Activated naive CD4-positive, alpha-beta T cell treated with anti-CD3 and anti-CD28 coated beads, Interleukin-2, amount 50 U/mL, for 24 hours (primary cell): ENCODE measurements around the gene BCAS3.

ENCODE experiments used
- H3K27ac Mint-ChIP-seq: one replicate; pipeline ENCODE4 v1.8.0; 2021; ENCODE audit warnings: mild to moderate bottlenecking, mixed read lengths
- H3K27me3 Mint-ChIP-seq: one replicate; pipeline ENCODE4 v1.8.0; 2021; ENCODE audit warnings: mixed read lengths
- H3K36me3 Mint-ChIP-seq: one replicate; pipeline ENCODE4 v1.8.0; 2021; ENCODE audit warnings: mixed read lengths
- H3K4me1 Mint-ChIP-seq: one replicate; pipeline ENCODE4 v1.8.0; 2021; ENCODE audit warnings: mixed read lengths
- H3K4me3 Mint-ChIP-seq: one replicate; pipeline ENCODE4 v1.8.0; 2021; ENCODE audit warnings: mild to moderate bottlenecking, mixed read lengths
- H3K9me3 Mint-ChIP-seq: one replicate; pipeline ENCODE4 v1.8.0; 2021; ENCODE audit warnings: mixed read lengths

BCAS3 gene

DNA sequence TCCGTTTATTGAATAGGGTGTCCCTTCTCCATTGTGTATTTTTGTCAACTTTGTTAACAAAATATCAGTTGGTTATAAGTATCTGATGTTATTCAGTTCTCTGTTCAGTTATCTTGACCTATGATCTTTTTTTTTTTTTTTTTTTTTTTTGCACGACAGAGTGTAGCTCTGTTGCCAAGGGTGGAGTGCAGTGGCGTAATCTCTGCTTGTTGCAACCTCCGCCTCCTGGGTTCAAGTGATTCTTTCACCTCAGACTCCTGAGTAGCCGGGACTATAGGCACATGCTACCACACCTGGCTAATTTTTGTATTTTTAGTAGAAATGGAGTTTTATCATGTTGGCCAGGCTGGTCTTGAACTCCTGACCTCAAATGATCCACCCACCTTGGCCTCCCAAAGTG is 215.8 kb downstream of the BCAS3 start:
- Mint-ChIP-seq H3K27me3 (no peaks in the 10 kb centered on the region), H3K4me1 (no peaks in the 10 kb centered on the region), H3K9me3 (peaks cover 27% of the 10 kb centered on the region), H3K36me3 (peaks cover 32% of the 10 kb centered on the region), H3K27ac (no peak overlapping the region), H3K4me3 (no peak overlapping the region)

DNA sequence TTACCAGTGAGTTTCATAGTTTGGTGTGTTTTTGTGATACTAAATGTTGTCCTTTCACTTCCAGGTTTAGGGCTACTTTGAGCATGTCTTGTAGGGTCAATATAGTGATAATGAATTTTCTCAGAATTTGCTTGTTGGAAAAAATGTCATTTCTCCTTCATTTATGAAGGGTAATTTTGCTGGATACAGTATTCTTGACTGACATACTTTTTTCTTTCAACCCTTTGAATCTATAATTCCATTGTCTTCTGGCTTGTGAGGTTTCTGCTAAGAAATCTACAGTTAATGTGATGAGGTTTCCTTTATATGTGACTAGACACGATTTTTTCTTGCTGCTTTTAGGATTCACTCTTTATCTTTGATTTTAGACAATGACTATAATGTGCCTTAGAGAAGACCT is 219.3 kb downstream of the BCAS3 start:
- H3K4me3 Mint-ChIP-seq, result no peak overlapping the region
- no peaks in the 10 kb centered on the region for H3K27me3 Mint-ChIP-seq
- no peak overlapping the region for H3K27ac Mint-ChIP-seq
- H3K36me3 Mint-ChIP-seq, result peaks cover 31% of the 10 kb centered on the region
- H3K4me1 Mint-ChIP-seq, result no peaks in the 10 kb centered on the region
- peaks cover 27% of the 10 kb centered on the region for H3K9me3 Mint-ChIP-seq

DNA sequence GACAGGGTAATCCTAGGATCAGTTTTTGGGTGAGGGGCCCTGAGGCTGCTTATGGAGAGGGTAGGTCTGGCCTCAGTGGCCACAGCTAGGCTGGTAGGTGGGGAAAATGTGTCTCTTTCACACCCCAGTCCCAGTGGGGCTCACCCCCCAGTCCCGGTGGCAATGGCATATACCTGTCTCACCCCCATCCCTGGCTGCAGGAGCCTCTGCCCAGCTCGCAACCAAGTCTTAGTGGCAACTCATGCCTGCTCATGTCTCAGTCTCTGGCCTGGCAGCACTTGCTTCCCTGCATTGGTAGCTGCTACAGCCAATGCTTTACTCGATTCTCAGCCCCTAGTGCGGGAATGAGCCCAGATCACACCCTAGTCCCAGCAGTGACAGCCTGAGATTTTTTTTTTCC is 221.5 kb downstream of the BCAS3 start:
- peaks cover 33% of the 10 kb centered on the region for H3K36me3 Mint-ChIP-seq
- H3K4me1 Mint-ChIP-seq, result no peaks in the 10 kb centered on the region
- no peaks in the 10 kb centered on the region for H3K27me3 Mint-ChIP-seq
- no peak overlapping the region for H3K27ac Mint-ChIP-seq
- no peak overlapping the region for H3K4me3 Mint-ChIP-seq
- peaks cover 27% of the 10 kb centered on the region for H3K9me3 Mint-ChIP-seq

DNA sequence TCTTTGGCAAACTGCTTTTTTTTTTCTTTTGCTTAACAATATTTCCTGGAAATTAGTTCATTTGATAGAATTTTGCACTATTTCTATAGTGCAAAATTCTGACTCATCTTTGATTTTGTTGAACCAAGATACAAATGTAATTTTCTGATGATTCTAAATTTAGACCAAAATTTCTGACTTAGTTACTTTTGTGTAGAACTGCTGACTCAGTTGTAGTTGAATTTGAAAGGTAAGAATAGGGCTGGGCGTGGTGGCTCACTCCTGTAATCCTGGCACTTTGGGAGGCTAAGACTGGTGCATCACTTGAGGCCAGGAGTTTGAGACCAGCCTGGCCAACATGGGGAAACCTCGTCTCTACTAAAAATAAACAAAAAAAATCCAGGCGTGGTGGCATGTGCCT is 223.0 kb downstream of the BCAS3 start:
- Mint-ChIP-seq H3K27ac (no peak overlapping the region), H3K4me3 (no peak overlapping the region), H3K9me3 (peaks cover 19% of the 10 kb centered on the region), H3K4me1 (no peaks in the 10 kb centered on the region), H3K36me3 (peaks cover 23% of the 10 kb centered on the region), H3K27me3 (no peaks in the 10 kb centered on the region)

DNA sequence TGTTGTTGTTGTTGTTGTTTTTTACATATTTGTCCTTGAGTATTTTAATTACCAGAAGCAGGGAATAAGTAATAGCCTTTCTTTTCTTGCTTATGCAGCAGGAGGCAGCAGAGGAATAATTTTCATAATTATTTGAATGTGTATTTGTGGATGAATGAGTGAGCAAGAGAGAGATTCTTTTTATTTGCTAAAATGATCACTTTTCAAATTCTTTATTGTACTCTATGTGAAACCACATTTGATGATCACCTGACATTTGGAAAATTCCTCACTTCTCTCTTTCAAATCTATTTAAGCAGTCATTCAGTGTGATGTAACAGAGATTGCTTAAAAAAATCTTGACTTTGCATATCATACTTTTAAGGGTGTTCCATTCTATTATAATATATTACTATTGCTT is 223.6 kb downstream of the BCAS3 start:
- no peak overlapping the region for H3K4me3 Mint-ChIP-seq
- H3K36me3 Mint-ChIP-seq, result peaks cover 23% of the 10 kb centered on the region
- no peaks in the 10 kb centered on the region for H3K4me1 Mint-ChIP-seq
- no peak overlapping the region for H3K27ac Mint-ChIP-seq
- H3K27me3 Mint-ChIP-seq, result no peaks in the 10 kb centered on the region
- H3K9me3 Mint-ChIP-seq, result peaks cover 19% of the 10 kb centered on the region

DNA sequence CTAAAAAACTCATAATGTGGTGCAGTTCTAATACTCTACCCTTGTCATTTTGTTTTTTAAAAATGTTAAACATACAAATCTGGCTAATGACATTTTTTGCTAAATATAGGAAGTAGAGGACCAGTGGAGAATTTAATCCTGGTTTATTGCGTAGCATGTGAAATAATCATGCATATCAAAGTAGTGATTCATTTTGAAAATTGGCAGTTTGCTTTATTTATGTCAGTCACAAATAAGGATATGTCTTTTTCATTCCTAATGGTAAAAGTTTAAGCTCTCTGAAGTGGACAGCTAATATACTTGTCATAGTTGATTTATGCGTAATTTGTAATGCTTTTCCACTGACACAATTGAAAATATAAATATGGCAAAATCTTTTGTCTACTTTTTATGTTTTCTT is 224.2 kb downstream of the BCAS3 start:
- Mint-ChIP-seq H3K27me3 (no peaks in the 10 kb centered on the region), H3K9me3 (peaks cover 14% of the 10 kb centered on the region)

DNA sequence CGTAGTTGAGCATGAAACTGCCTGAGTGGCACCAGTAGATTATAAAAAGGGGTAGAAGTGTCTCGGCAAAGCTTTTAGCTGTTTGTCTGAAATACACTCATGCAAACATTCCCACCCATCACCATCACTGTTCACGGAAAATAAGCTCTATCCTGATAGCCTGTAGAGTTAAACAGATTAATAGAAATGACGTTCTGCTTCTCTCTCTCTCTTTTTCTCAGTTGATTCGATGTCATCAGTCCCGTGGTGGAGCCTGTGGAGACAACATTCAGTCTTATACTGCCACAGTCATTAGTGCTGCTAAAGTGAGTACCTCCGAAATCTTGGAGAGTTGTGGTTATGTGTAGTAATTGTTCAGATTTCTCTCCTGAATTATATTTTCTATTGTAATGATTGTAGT is 224.7 kb downstream of the BCAS3 start:
- Mint-ChIP-seq H3K27ac (no peak overlapping the region), H3K4me1 (no peaks in the 10 kb centered on the region), H3K9me3 (peaks cover 8% of the 10 kb centered on the region), H3K4me3 (no peak overlapping the region), H3K27me3 (no peaks in the 10 kb centered on the region), H3K36me3 (peaks cover 20% of the 10 kb centered on the region)

More for the DNA sequence above, 224.2 kb downstream of the BCAS3 start:
- Mint-ChIP-seq H3K4me1 (no peaks in the 10 kb centered on the region), H3K27ac (no peak overlapping the region), H3K4me3 (no peak overlapping the region), H3K36me3 (peaks cover 22% of the 10 kb centered on the region)

DNA sequence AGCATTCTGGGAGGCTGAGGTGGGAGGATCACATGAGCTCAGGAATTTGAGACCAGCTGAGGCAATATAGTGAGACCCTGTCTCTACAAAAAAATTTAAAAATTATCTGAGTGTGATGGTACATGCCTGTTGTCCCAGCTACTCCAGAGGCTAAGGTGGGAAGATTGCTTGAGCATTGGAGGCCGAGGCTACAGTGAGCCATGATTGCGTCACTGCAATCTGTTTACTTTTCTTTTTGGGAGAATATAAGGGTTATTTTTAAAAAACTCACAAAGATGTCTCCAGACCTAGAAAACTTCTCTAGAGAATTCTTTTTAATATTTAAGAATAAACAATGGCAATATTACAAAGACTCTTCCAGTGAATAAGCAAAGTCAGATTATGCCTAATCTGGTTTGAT is 226.9 kb downstream of the BCAS3 start:
- peaks cover 17% of the 10 kb centered on the region for H3K36me3 Mint-ChIP-seq

DNA sequence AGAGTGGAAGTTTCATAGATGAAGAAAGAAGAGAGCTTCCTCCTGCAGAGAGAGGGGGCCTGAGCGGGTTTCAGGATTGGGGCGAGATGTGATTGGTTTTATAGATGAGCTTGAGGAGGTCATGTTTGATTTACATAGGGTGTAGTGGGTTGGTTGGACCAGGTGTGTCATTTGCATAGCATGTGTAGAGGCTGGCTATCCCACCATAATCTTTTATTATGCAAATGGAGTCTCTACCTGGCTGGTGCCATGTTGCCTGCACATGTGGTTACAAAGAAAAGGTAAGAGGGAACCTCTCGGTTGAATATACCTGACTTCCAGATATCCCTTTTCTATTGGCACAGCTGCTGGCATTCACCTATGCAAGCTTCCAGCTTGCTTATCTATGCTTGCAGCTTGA is 228.1 kb downstream of the BCAS3 start:
- H3K4me1 Mint-ChIP-seq, result no peaks in the 10 kb centered on the region
- H3K27me3 Mint-ChIP-seq, result no peaks in the 10 kb centered on the region
- H3K4me3 Mint-ChIP-seq, result no peak overlapping the region
- peaks cover 19% of the 10 kb centered on the region for H3K36me3 Mint-ChIP-seq
- no peak overlapping the region for H3K27ac Mint-ChIP-seq
- H3K9me3 Mint-ChIP-seq, result no peaks in the 10 kb centered on the region

More for the DNA sequence above, 226.9 kb downstream of the BCAS3 start:
- H3K4me1 Mint-ChIP-seq, result no peaks in the 10 kb centered on the region
- no peaks in the 10 kb centered on the region for H3K27me3 Mint-ChIP-seq
- H3K9me3 Mint-ChIP-seq, result no peaks in the 10 kb centered on the region
- no peak overlapping the region for H3K27ac Mint-ChIP-seq
- H3K4me3 Mint-ChIP-seq, result no peak overlapping the region

DNA sequence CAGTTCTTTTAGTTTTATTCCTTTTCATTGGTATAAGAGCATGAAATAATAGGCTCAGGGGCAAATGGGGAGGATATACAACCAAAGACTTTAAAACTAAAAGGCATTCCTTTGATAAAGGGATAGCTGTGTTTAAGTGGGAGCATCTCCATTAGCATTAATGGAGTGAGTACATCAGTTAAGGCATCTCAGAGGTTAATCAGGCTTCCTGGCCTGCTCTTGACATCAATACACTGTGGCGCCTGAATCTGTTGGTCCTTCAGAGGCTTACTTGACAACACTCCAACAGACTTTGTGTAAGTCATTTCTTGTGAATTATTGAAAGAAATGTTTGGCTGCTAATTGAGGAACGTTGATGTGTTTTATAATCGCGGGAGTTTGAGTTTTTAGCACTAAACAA is 230.7 kb downstream of the BCAS3 start:
- no peak overlapping the region for H3K27ac Mint-ChIP-seq
- no peak overlapping the region for H3K4me3 Mint-ChIP-seq
- peaks cover 18% of the 10 kb centered on the region for H3K36me3 Mint-ChIP-seq
- no peaks in the 10 kb centered on the region for H3K4me1 Mint-ChIP-seq
- no peaks in the 10 kb centered on the region for H3K9me3 Mint-ChIP-seq
- no peaks in the 10 kb centered on the region for H3K27me3 Mint-ChIP-seq

DNA sequence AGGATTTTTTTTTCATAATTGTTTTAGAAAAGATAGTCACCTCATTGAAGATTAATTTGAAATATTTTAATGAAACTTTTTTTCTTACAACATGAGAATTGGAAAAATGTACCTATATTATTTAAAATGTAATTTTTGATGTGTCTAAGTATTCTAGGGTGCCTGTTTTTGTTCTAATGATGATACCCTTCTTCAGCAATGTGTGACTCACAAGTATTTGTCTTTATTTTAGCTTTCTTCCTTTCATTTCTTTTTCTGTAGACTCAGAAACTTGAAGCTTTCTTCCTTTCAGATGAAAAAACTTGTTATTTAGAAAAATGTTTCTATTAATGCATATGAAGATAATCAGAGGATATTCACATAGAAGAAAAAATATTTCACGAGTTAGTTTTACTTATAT is 231.8 kb downstream of the BCAS3 start:
- H3K4me3 Mint-ChIP-seq, result no peak overlapping the region
- H3K36me3 Mint-ChIP-seq, result peaks cover 23% of the 10 kb centered on the region
- peaks cover 9% of the 10 kb centered on the region for H3K9me3 Mint-ChIP-seq
- no peak overlapping the region for H3K27ac Mint-ChIP-seq
- no peaks in the 10 kb centered on the region for H3K4me1 Mint-ChIP-seq
- H3K27me3 Mint-ChIP-seq, result no peaks in the 10 kb centered on the region

DNA sequence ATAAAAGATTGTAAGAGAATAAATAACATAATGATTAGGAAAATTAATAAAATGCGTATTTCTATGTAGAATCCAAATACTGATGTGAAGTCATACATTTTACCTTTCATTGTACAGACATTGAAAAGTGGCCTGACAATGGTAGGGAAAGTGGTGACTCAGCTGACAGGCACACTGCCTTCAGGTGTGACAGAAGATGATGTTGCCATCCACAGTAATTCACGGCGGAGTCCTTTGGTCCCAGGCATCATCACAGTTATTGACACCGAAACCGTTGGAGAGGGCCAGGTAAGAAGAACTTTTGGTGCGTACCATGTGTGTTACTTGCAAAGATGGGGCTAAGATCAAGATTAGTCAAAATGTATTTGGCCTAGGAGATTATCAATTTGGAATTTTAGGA is 232.8 kb downstream of the BCAS3 start:
- Mint-ChIP-seq H3K9me3 (peaks cover 9% of the 10 kb centered on the region), H3K36me3 (peaks cover 22% of the 10 kb centered on the region), H3K27me3 (no peaks in the 10 kb centered on the region), H3K4me1 (no peaks in the 10 kb centered on the region), H3K4me3 (no peak overlapping the region), H3K27ac (no peak overlapping the region)

DNA sequence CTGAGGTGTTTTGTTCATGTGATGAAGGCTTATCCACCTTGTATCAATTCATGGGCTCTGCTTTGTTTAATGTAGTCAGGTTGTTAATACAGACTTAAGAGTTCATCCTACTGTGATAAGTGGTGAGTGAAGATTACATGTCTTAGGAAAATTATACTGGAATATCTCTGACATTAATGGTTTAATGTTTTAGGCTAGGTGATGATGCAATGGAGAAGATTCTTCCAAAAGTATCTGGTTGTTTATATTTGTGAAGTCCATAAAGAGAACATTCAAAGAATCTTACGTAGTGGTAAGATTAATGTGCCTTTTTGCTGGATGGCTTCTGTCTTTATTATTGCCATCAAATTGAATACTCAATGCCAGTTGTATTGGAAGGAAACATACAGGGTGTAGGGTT is 236.4 kb downstream of the BCAS3 start:
- Mint-ChIP-seq H3K4me1 (no peaks in the 10 kb centered on the region), H3K27ac (no peak overlapping the region), H3K36me3 (peaks cover 25% of the 10 kb centered on the region), H3K27me3 (no peaks in the 10 kb centered on the region), H3K4me3 (no peak overlapping the region), H3K9me3 (peaks cover 14% of the 10 kb centered on the region)

DNA sequence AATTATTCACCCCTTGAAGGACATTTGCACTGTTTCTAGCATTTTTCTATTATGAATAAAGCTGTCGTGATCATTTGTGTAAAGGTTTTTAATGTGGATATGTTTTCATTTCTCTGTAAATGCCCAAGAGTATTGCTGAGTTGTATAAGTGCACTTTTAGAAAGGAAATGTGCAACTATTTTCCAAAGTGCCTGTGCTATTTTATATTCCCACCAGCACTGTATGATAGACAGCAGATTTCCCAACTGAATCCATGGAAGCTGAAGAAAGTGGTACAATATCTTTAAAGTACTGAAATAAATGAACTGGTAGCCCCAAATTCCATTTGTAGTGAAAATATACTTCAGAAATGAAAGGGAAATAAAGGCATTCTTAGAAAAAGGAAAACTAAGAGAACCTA is 238.4 kb downstream of the BCAS3 start:
- Mint-ChIP-seq H3K36me3 (peaks cover 27% of the 10 kb centered on the region), H3K27me3 (no peaks in the 10 kb centered on the region), H3K9me3 (peaks cover 14% of the 10 kb centered on the region)

DNA sequence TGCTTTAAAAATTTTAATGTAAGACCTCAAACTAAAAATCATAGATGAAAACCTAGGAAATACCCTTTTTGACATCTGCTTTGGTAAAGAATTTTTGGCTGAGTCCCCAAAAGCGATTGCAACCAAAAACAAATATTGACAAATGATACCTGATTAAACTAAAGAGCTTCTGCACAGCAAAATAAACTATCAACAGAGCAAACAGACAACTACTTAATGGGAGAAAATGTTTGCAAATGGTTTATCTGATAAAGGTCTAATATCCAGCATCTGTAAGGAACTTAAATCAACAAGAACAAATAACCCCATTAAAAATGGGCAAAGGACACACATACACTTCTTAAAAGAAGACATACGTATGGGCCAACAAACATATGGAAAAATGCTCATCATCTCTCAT is 242.5 kb downstream of the BCAS3 start:
- no peak overlapping the region for H3K27ac Mint-ChIP-seq
- peaks cover 14% of the 10 kb centered on the region for H3K36me3 Mint-ChIP-seq
- no peaks in the 10 kb centered on the region for H3K4me1 Mint-ChIP-seq
- H3K9me3 Mint-ChIP-seq, result peaks cover 5% of the 10 kb centered on the region
- no peaks in the 10 kb centered on the region for H3K27me3 Mint-ChIP-seq
- no peak overlapping the region for H3K4me3 Mint-ChIP-seq

More for the DNA sequence above, 238.4 kb downstream of the BCAS3 start:
- H3K4me3 Mint-ChIP-seq, result no peak overlapping the region
- H3K27ac Mint-ChIP-seq, result no peak overlapping the region
- no peaks in the 10 kb centered on the region for H3K4me1 Mint-ChIP-seq

DNA sequence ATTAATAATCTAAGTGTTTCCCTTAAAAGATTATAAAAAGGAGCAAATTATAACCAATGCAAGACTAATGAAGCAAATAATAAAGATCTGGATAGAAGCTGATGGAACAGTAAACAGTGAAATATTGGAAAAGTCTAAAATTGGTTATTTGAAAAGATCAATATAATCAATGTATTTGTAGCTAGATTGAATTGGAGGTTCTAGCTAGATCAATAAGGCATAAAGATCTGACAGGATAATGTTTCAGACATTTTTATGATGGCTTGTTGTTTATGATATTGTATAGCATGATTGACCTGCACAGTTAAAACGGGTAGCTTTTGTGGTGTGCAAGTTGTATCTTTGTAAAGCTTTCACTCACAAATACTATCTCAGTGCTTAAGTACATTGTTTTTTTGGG is 245.3 kb downstream of the BCAS3 start:
- Mint-ChIP-seq H3K27me3 (no peaks in the 10 kb centered on the region), H3K4me1 (no peaks in the 10 kb centered on the region), H3K27ac (no peak overlapping the region), H3K36me3 (peaks cover 9% of the 10 kb centered on the region), H3K9me3 (no peaks in the 10 kb centered on the region), H3K4me3 (no peak overlapping the region)

DNA sequence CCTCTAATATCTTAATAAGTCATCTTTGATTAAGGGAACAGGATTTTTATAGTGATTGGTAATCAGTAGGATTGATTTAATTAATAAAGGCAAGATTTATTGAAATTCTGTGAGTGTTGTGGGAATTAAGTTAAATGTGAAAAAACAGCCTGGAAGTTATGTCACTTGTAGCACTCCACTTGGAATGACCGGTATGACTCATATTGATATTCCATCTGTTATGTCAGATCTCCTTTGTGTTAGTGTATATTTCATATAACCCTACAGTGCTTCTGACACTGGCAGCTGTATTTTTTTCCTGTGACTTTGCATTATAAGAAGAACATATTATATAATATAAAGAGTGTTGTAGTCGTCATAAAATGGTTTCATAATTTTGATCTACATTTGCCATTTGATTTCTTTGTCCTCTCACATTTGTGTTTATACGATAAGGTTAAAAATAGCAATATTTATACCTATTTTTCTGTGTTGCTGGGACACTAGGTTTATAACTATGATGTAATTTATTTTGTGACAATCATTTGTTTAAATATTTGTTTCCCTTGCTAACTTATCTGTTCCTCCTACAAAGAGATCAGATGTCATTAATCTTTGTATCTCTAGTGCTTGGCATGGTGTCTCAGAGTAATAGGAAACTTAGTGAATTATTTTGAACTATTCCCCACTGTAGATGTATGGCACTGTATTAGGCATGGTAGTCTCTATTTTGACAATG is 249.0 kb downstream of the BCAS3 start:
- H3K4me3 Mint-ChIP-seq, result no peak overlapping the region
- H3K9me3 Mint-ChIP-seq, result no peaks in the 10 kb centered on the region
- H3K27ac Mint-ChIP-seq, result no peak overlapping the region
- no peaks in the 10 kb centered on the region for H3K4me1 Mint-ChIP-seq
- H3K36me3 Mint-ChIP-seq, result no peaks in the 10 kb centered on the region
- no peaks in the 10 kb centered on the region for H3K27me3 Mint-ChIP-seq
